Iris pigment epithelial cell (primary cell): Measurements from ENCODE around the gene DZIP1L.
"Not testable (repeated sequence)": the region's sequence is repeated elsewhere in the genome, so short reads cannot be mapped to it uniquely, and the experiment has no call there.

Source experiments
- DNase-seq: peaks from one replicate; pipeline ENCODE4 v3.0.0-alpha.2; 2011; ENCODE audit warnings: low read depth

Gene DZIP1L

GRCh38 chr3:138114988-138115971, at the start of gene DZIP1L:
DZIP1L (minus strand) TSS chr3:138115608; CDS start chr3:138103971, 11,637 bp downstream.
- peak; percentile 66 for DNase-seq

GRCh38 chr3:138165061-138165460, 49.7 kb upstream of the DZIP1L start:
- DNase-seq: no peak

- no peak for DNase-seq
Observed at GRCh38 chr3:138157743-138158142, 42.3 kb upstream of the DZIP1L start.

GRCh38 chr3:138154534-138154933, 39.1 kb upstream of the DZIP1L start:
- DNase-seq: no peak

- DNase-seq: no peak
Observed at GRCh38 chr3:138148503-138148902, 33.1 kb upstream of the DZIP1L start.

- not testable (repeated sequence) for DNase-seq
Observed at GRCh38 chr3:138142181-138142580, 26.8 kb upstream of the DZIP1L start.

- DNase-seq: no peak
Observed at GRCh38 chr3:138140940-138141339, 25.5 kb upstream of the DZIP1L start.

GRCh38 chr3:138139691-138140090, 24.3 kb upstream of the DZIP1L start:
- DNase-seq: no peak

- DNase-seq: no peak
Observed at GRCh38 chr3:138137861-138138260, 22.5 kb upstream of the DZIP1L start.

GRCh38 chr3:138136201-138136600, 20.8 kb upstream of the DZIP1L start:
- DNase-seq: no peak

- DNase-seq: no peak
Observed at GRCh38 chr3:138135833-138136194, 20.4 kb upstream of the DZIP1L start.

GRCh38 chr3:138135146-138135832, 19.9 kb upstream of the DZIP1L start:
- DNase-seq: no peak

GRCh38 chr3:138132239-138132638, 16.8 kb upstream of the DZIP1L start, which contains the start of gene A4GNT:
A4GNT (minus strand) TSS chr3:138132390; CDS start chr3:138131256, 1,134 bp downstream.
- DNase-seq: no peak

- no peak for DNase-seq
Observed at GRCh38 chr3:138127636-138128365, 12.4 kb upstream of the DZIP1L start.

- peak; percentile 51 for DNase-seq
Observed at GRCh38 chr3:138125548-138126221, 10.3 kb upstream of the DZIP1L start.

DNA sequence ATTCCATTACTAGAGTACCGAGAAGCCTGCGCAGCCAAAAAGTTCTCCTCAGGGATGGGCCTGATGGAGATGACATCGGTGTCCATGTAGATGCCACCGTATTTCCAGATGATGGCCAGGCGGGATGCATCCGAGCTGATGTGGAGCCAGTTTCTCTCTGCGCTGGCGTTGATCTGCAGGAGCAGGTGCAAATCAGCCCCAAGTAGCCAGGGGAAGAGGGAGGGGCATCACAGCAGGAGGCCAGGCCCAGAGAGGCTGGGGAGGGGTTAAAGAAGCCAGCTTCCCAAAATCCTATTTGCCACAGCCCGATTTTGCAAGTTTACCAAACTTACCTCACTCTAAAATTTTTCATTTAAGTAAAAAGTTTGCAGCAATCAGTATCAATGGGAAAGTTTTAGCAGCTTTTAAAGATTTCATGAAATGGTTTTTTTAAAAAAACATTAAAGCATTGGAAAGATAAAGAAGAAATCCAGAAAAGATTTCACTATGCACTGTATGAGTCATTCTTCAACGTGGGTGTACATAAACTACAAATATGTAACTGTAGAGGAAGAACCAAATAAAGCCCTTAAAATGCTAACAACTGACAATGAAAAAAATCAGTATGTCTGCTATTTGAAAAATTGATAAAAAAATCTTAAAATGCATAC, 9.4 kb upstream of the DZIP1L start:
- peak; percentile 69 for DNase-seq

- no peak for DNase-seq
Observed at GRCh38 chr3:138124188-138124587, 8.8 kb upstream of the DZIP1L start.

DNA sequence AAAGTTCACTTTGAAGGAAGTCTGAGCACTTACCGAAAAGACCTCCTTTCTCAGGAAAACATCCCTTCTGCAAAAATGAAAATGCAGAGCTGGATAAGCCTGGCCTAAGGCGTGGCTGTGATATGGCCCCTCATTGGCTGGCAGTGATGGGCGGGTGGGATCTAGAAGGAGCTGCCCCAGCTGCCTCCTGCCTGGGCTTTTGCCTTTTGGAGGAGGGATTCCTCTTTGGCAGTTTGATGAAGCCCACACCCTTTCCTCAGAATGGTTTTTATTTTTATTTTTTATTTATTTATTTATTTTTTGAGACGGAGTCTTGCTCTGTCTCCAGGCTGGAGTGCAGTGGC, 4.0 kb upstream of the DZIP1L start:
- DNase-seq: no peak

- peak; percentile 65 for DNase-seq
Observed at GRCh38 chr3:138118612-138119422, 3.4 kb upstream of the DZIP1L start.

DNA sequence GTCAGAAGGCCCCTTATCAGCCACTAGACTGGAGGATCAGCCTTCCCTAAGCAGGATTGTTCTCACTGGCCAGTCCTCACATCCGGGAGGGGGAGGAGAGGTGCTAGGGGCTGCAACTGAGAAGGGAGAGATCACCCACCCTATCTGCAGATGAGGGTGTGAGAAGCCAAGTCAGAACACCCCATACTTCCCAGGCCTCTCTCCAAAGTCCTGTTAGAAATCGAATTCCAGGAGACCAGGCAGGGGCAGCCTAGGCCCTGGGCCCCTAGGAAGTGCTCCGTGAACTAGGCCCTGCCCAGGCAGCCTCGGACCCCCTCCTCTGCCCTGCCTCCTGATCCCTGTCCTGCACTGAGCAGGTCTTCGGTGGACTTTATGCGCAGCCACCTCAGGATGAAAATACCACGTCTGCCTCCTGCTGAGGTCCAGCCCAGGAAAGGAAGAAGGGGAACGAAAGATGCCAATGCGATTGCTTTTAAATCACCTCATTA, 933 bp downstream of the DZIP1L start:
- peak; percentile 37 for DNase-seq
